Upper lobe of left lung (tissue), 4 donors: ENCODE measurements around the gene SLC22A6.

ENCODE experiments used
- CTCF ChIP-seq, 6 experiments: fragments of 450-650 bp in 4 of 6; fragments of 200-600 bp in 2 of 6; sonication (generic) in 2 of 6; IDR thresholded peaks; one replicate each; pipeline ENCODE4 v1.5.1; 2016 to 2019; ENCODE audit warnings: antibody characterized with exemption in 6 of 6
- EP300 ChIP-seq, 4 donors: sonication (generic); formaldehyde crosslinking; IDR thresholded peaks; one replicate each; pipeline ENCODE4 v1.5.1; 2017; ENCODE audit warnings: antibody characterized with exemption in 4 of 4, control low read depth in 2 of 4
- POLR2A ChIP-seq, 4 donors: fragments of 450-650 bp; IDR thresholded peaks; one replicate each; pipeline ENCODE4 v1.5.1; 2016 to 2017; ENCODE audit warnings: antibody characterized with exemption in 4 of 4, mild to moderate bottlenecking in 2 of 4
- POLR2AphosphoS5 ChIP-seq, 2 donors: sonication (generic); formaldehyde crosslinking; IDR thresholded peaks; one replicate each; pipeline ENCODE4 v1.5.1; 2017; ENCODE audit warnings: antibody characterized with exemption in 2 of 2

GRCh38 chr11:62961017-62961570 lies 23.7 kb downstream of the SLC22A6 start:
- no peak for TF ChIP-seq EP300 (IDR thresholded peaks at IDR 0.05)
- TF ChIP-seq CTCF (IDR thresholded peaks at IDR 0.05) = no peak
- no peak for TF ChIP-seq POLR2A (IDR thresholded peaks at IDR 0.05)
- TF ChIP-seq POLR2AphosphoS5 (IDR thresholded peaks at IDR 0.05) = no peak
